GM19372 (cell line): ENCODE results near the gene SSRP1.

Experiments
- ATAC-seq: cut with Tn5 transposase; IDR thresholded peaks from one replicate; pipeline ENCODE4 v1.9.1; 2021; ENCODE audit warnings: mild to moderate bottlenecking, low read depth, moderate library complexity; ENCODE audit not compliant: unreplicated experiment

The SSRP1 gene

GRCh38 chr11:57360991-57361390 lies 25.3 kb upstream of the SSRP1 start:
- ATAC-seq = no peak

GRCh38 chr11:57359896-57360690 lies 24.4 kb upstream of the SSRP1 start:
- no peak for ATAC-seq

- ATAC-seq = no peak
Measured at GRCh38 chr11:57359396-57359795, 23.7 kb upstream of the SSRP1 start.

- ATAC-seq = no peak
Measured at GRCh38 chr11:57358991-57359390, 23.3 kb upstream of the SSRP1 start.

GRCh38 chr11:57358543-57358961 lies 22.9 kb upstream of the SSRP1 start:
- no peak for ATAC-seq

GRCh38 chr11:57357856-57358255 lies 22.2 kb upstream of the SSRP1 start:
- no peak for ATAC-seq

- ATAC-seq = no peak
Measured at GRCh38 chr11:57357310-57357709, 21.6 kb upstream of the SSRP1 start.

GRCh38 chr11:57356268-57356667 lies 20.6 kb upstream of the SSRP1 start:
- ATAC-seq = no peak

GRCh38 chr11:57354699-57355098 lies 19.0 kb upstream of the SSRP1 start:
- ATAC-seq = no peak

- no peak for ATAC-seq
Measured at GRCh38 chr11:57353852-57354251, 18.2 kb upstream of the SSRP1 start.

GRCh38 chr11:57353446-57353845 lies 17.8 kb upstream of the SSRP1 start:
- ATAC-seq = no peak

- ATAC-seq = no peak
Measured at GRCh38 chr11:57353036-57353435, 17.3 kb upstream of the SSRP1 start.

GRCh38 chr11:57349491-57350274 lies 14.0 kb upstream of the SSRP1 start:
- ATAC-seq = no peak

- no peak for ATAC-seq
Measured at GRCh38 chr11:57348636-57349313, 13.1 kb upstream of the SSRP1 start.

- no peak for ATAC-seq
Measured at GRCh38 chr11:57348052-57348451, 12.4 kb upstream of the SSRP1 start.

- ATAC-seq = no peak
Measured at GRCh38 chr11:57347336-57347735, 11.6 kb upstream of the SSRP1 start.

- ATAC-seq = peak; percentile 68
Measured at GRCh38 chr11:57345555-57346211, 10.0 kb upstream of the SSRP1 start.

- no peak for ATAC-seq
Measured at GRCh38 chr11:57344826-57345225, 9.1 kb upstream of the SSRP1 start.

GRCh38 chr11:57343825-57344224 lies 8.1 kb upstream of the SSRP1 start:
- no peak for ATAC-seq

- ATAC-seq = no peak
Measured at GRCh38 chr11:57342702-57343101, 7.0 kb upstream of the SSRP1 start.
